GM08714 (cell line): ENCODE measurements around the gene AP3S1.
A peak's percentile ranks its signal among the peaks of the same experiment; 100 is the strongest.
"Not testable (repeated sequence)": the region's sequence is repeated elsewhere in the genome, so short reads cannot be mapped to it uniquely, and the experiment has no call there.

Experiments
- H3K4me3 ChIP-seq: fragments of 200-500 bp; sonication (Bioruptor generic); 2 replicates; pipeline ENCODE4 v1.5.1; 2014; ENCODE audit warnings: mild to moderate bottlenecking, low read length, inconsistent platforms
- ZNF274 ChIP-seq: IDR thresholded peaks from 2 replicates; pipeline ENCODE4 v1.6.1; 2012; ENCODE audit warnings: mild to moderate bottlenecking, low read depth, low read length

AP3S1 gene

DNA sequence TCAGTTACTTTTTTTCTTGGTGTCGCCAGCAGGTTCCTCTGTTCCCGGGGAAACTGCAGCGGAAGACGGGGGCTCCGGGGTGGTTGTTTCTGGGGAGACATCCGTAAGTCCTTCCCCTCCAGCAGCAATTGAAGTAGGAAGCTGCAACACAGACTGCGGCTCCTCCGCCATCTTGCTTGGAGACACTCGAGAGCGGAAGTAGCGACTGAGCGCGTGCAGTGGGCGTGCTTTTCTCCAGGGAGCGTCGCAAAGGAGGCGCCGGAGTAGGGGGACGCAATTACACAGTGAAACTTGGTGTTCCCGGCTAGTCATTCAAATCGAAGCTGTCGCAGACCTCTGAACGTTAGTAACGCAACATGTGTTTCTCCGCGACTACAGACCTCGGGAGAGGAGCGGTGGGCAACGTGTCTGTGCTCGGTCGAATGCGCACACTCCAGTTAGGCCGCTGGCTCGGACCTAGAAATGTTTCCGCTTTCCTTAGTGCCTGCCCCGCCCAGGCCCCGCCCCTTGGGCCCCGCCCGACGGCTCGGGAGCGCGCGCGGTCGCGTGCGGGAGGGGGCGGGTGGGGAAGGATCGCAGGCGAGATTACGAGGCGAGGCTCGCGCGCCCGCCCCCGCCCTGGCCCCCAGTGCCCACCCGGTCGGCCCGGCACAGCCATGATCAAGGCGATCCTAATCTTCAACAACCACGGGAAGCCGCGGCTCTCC is at the start of gene AP3S1, which contains the start of gene ATG12:
Gene AP3S1, plus strand, starts transcription at position 554 of the 707 bp plus-strand sequence. Its CDS starts 103 bp downstream, at position 657.
Gene ATG12, minus strand, starts transcription at position 184 of the 707 bp plus-strand sequence. Its CDS starts 13 bp downstream, at position 171.
- no peak for TF ChIP-seq ZNF274
- H3K4me3 ChIP-seq = peak within 1 kb of the TSS; percentile 93

DNA sequence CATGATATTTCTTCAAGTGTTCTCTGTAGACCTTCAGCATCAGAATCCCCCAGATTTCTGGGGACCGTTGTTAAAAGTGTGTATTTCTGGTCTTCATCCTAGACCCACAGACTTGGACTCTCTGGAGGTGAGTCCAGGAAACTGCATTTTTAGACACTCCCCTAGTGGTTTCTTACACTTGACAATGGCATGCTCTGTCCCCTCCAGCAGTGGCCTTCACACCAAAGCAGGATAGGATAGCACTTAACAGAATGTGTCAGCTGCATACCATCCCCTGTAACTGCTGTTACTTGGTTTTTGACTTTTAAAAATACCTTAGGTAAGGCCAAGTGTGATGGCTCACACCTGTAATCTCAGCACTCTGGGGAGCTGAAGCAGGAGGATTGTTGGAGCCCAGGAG is 46.0 kb upstream of the AP3S1 start:
- no peak for TF ChIP-seq ZNF274
- no peak overlapping the region for H3K4me3 ChIP-seq

DNA sequence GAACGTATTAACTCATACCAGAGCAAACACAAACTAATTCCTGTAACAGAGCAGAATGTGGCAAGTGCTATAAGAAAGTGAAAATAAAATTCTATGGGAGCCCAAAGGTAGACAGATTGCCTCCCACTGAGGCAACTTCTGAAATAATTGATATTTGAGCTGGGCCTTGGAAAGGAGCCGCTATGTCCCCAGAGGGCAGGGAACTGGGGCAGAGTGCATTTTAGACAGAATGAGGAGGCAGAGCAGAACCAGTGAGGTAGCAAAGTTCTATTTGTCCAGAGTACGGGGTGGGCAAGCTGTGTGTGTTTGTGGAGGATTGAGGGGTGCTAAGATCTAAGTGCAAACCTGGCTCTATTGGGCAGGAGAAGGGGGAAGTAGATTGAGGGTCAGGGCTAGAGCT is 45.1 kb upstream of the AP3S1 start:
- no peak overlapping the region for H3K4me3 ChIP-seq
- TF ChIP-seq ZNF274 = no peak

GRCh38 chr5:115798252-115798651 is 43.5 kb upstream of the AP3S1 start:
- no peak overlapping the region for H3K4me3 ChIP-seq
- no peak for TF ChIP-seq ZNF274

DNA sequence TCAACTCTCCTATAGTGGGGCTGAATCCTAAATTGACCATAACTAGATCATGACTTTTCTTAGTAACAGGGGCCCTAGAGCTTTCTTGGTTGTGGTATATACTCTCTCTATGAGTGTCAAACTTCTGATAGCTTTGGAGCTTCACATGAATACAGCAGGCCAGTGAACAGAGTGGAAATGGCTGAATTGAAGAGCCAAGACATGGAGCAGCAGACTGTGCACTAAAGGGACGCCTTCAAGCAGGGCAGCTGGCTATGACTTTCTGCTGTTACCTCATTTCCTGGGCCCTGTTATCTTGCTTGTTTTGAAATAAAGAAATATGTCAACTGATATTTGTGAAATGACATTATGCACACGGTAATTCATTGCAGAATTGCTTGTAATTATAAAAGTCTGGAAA is 41.6 kb upstream of the AP3S1 start:
- no peak overlapping the region for H3K4me3 ChIP-seq
- TF ChIP-seq ZNF274 = no peak

DNA sequence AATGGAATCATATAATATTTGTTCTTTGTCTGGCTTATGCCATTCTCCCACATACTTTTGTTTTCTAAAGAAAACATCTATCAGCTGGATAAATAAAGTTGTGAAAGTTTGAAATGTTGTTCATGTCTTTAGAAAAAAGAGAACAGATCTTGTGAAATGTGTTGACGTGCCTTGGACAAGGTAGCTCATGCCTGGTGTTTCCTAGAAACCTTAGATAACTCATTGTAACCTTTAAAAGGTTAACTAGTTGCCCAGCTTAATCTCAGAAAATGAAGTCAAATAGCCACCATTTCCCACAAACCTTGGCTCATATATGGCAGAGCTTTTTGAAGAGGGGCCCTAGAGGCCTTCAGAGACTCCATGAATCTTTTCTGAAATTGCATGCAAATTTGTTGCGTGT is 40.6 kb upstream of the AP3S1 start:
- no peak overlapping the region for H3K4me3 ChIP-seq
- no peak for TF ChIP-seq ZNF274

- no peak for TF ChIP-seq ZNF274
- H3K4me3 ChIP-seq = no peak overlapping the region
Measured at GRCh38 chr5:115801984-115802383, 39.8 kb upstream of the AP3S1 start.

GRCh38 chr5:115806986-115807653 is 34.6 kb upstream of the AP3S1 start:
- no peak for TF ChIP-seq ZNF274

GRCh38 chr5:115807654-115808052 is 34.1 kb upstream of the AP3S1 start:
- H3K4me3 ChIP-seq = no peak overlapping the region
- TF ChIP-seq ZNF274 = no peak

More at GRCh38 chr5:115806986-115807653, 34.6 kb upstream of the AP3S1 start:
- no peak overlapping the region for H3K4me3 ChIP-seq

DNA sequence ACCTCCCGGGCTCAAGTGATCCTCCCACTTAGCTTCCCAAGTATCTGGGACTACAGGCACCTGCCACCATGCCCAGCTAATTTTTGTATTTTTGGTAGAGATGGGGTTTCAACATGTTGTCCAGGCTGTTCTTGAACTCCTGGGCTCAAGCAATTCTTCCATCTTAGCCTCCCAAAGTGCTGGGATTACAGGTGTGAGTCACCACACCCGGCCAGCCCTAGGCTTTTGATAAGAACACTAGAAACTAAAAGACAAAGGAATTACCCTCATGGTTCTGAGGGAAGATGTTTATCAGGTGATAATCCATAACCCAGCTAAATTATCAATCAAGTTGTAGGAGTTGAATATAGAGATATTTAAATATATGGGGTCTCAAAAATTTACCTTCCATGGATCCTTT is 33.7 kb upstream of the AP3S1 start:
- H3K4me3 ChIP-seq = not testable (repeated sequence)

GRCh38 chr5:115809946-115810345 is 31.8 kb upstream of the AP3S1 start:
- no peak overlapping the region for H3K4me3 ChIP-seq
- no peak for TF ChIP-seq ZNF274

DNA sequence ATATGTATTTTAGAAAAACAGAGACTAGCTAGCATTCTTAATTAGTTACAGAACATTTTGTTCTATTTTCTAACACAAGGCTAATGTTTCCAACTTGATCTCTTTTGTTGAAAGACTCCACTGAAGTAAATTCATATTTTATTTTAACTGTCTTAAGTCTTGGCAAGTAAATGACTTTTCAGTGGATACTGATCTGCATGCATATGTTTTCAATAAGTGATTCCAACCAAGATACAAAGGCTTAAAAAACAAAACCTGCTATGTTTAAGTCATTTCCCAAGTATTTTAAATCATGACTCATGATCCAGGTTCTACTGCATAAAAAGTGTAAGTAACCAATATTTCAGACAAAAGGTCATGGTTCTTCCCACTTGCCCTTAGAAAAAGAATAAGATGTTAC is 31.0 kb upstream of the AP3S1 start:
- no peak for TF ChIP-seq ZNF274
- no peak overlapping the region for H3K4me3 ChIP-seq

GRCh38 chr5:115811406-115811805 is 30.3 kb upstream of the AP3S1 start:
- no peak overlapping the region for H3K4me3 ChIP-seq
- no peak for TF ChIP-seq ZNF274

DNA sequence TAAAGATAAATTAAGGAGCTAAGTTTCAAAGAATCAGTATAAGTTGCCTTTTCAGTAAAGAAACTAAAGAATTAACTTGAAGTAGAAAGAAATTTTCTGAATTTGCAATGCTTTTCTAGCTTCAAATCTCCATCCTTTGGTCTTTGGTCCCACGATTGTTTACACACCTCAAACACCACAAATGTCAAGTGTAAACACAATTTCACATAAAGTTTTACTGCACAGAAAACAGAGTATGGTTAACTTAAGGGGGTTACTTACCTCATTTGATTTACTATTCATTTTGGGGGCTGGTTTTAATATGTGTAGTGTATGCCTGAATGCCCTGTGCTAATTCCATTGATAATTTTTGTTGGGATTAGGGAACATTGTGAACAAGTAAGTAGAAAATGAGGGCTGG is 29.4 kb upstream of the AP3S1 start:
- no peak overlapping the region for H3K4me3 ChIP-seq
- TF ChIP-seq ZNF274 = no peak

DNA sequence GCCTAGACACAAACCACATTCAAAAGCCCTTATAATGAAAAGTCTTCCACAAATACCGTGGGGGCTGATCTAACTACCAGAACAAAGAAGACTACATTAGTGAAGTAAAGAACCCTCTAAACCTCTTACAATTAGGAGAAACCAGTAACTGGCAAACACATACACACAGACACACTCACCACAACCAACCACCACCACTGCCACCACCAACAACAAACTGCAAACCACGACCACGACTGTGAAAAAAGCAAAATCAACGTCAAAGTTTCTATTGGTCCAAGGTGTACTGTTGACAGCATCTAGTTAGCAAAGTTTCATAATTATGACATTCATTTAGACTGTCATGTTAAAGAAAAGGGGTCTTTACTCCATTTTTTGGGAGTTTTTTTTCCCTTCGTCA is 28.0 kb upstream of the AP3S1 start:
- no peak for TF ChIP-seq ZNF274
- H3K4me3 ChIP-seq = no peak overlapping the region
